Activated CD4-positive, alpha-beta T cell treated with anti-CD3 and anti-CD28 coated beads, Interleukin-2, amount 50 U/mL, for 1 hour (primary cell): Measurements from ENCODE around the gene PGBD5.
A peak's percentile ranks its signal among the peaks of the same experiment; 100 is the strongest.

ENCODE experiments used
- DNase-seq: peaks from one replicate; pipeline ENCODE4 v3.0.0-alpha.2; 2020

The PGBD5 gene

GRCh38 chr1:230345139-230345885 lies 80.8 kb downstream of the PGBD5 start:
- no peak for DNase-seq

GRCh38 chr1:230342699-230343098 lies 83.4 kb downstream of the PGBD5 start:
- no peak for DNase-seq

GRCh38 chr1:230342019-230342418 lies 84.1 kb downstream of the PGBD5 start:
- DNase-seq: no peak

- no peak for DNase-seq
Measured at GRCh38 chr1:230341162-230341546, 85.0 kb downstream of the PGBD5 start.

GRCh38 chr1:230340526-230341161 lies 85.5 kb downstream of the PGBD5 start:
- no peak for DNase-seq

DNA sequence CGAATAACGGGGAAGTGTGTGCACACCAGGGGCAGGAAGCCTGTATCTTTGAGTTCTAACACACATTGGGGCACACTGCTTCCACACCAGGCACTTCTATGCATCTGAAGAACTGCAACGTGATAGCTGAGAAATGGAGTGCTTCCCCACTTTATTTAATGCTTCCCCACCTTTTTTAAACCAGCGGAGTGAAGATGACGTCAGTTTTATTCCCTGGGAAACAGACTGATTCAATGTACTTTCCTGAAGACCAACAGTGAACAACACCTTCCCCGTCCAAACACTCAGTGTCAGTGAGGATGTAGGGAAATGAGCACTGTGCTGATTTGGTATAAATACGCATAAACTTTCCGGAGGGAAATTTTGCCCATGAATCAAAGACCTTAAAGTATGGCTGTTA lies 87.1 kb downstream of the PGBD5 start:
- no peak for DNase-seq

- DNase-seq: no peak
Measured at GRCh38 chr1:230337266-230337665, 88.9 kb downstream of the PGBD5 start.

GRCh38 chr1:230335861-230336522 lies 90.1 kb downstream of the PGBD5 start:
- DNase-seq: no peak

DNA sequence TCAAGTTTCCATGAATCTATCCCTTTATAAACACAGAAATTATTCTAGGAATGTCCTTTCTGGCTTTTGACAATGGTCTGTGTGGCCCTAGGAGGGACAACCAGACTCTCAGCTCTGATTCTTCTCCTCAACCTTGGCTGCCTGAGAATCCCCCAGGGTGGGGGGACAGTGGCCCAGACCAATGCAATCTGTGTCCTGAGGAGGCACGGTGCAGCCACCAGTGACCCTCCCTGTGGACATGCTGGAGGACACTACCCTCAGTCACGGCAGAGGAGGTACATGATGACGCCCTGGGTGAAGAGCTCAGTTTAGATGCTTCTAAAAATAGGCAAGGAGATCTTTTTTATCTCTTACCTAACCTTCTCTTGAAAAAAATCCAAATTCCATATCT lies 91.7 kb downstream of the PGBD5 start:
- no peak for DNase-seq

DNA sequence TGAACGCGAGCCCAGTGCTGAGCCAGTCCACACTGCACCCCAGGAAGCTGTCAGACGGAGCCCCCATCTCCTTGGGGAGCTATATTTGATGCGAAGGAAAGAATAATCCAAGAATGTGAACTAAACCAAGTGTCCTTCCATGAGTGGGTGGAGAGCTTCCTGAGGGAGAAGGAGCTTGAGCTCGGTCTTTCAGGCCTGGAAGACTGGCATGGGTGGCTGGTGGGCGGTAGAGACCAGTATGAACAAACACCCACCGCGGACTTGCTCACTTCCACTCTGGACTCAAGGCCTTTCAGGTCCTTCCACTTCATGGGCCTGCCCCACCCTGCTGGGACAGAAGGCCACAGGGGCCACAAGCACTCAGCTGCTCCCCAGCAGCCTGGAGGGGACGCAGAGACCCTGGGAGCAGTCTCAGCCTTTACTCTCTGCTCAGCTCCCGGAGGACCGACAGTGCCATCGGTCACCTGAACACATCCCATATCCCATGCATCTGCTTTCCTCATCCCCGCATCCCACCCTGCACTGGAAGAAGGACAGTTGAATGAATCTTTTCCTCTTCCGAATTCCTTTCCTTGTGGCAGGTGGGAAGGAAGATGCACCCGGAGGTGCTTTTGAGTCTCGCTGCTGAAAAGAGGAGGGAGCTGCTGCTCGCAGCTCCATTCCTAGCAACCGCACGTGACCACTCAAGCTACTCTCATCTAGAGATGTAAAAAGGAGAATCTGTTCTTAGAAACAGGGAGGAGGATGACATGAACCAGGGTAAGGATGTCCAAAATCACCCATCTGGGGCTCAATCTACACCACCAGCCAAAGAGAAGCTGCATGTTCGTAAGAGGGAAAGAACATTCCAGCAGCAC lies 92.3 kb downstream of the PGBD5 start:
- DNase-seq: no peak

DNA sequence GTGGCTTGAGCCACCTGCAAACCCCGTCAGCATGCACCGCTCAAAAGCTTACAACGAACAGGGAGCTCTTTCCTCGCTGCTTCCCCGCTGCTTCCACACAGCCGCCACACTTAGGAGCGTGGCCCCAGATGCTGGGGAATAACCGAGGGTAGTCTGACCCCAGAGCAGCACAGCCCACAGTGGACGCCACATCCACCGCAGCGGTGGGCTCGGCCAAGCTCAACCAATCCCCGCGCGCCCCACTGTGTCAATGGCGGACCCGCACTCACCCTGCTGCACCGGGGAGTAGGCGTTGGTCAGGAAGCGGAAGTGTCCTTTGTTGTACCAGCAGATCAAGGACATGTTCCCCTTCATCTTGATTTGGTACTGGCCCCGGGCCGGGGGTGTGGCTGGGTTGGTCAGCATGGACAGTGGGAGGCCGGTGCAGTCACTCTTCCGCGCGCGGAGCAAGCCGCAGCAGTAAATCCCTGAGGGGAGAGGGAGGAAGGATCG lies 93.5 kb downstream of the PGBD5 start:
- DNase-seq: peak; percentile 10

DNA sequence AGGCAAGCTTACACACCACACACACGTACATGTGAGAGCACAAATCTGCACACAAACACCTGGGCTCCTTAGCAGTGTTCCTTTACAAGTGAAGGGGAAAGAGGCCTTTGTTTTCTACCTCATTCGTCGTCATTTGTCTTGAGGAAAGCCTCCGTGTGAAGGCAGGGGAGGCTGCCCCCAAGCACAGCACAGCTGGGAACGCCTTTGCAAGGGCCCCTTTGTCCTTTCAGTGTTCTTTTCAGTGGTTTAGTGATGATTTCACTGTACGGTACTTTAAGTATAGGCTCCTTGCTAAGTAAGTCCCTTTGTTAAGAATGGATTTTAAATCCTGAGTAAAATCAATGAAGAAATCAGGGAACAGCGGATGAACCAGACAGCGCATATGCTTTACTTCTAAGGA lies 94.1 kb downstream of the PGBD5 start:
- no peak for DNase-seq

DNA sequence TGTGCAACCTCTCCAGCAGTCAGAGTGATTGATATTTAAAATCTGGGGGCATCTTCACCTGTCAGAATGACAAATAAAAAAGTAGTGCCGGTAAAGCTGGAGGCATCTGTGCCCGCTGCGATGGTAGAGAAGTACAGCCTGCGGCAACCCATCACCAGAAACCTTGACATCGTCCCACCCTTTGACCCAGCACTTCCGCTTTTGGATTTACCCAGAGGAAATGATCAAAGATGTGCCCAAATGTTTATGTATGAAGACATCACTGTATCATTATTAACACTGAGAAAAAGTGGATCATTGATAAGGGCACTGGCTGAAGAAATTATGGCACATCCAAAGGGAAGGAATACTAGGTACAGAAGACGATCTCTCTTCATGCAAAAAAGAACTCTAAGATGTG lies 96.0 kb downstream of the PGBD5 start:
- DNase-seq: no peak

DNA sequence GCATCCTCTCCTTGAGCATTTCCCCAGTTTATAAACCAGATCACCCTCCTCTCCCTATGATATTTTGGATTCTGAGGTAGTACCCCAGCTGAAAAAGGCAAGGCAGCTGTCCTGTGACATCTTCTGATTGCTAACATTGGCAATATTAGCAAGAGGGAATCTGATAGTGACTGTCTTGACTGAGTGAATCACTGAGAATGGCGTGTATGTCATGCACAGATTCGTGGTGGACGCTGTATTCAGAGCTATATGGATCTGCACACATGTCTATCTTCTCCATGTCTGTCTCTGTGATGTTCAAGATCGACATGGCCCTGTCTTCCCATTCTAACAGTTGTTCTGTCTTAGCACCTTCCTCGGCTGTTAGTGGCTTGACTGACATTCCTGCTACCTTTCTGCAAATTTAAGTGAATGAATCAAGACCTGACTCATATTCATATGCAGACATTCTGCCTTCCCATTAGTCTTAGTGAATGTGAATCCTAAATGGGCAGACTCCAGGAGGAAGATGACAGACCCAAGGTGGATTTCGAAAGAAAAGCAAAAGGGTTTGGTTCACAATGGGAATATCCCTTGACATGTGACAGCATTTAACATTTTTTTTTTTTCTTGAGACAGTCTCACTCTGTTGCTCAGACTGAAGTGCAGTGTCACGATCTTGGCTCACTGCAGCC lies 97.7 kb downstream of the PGBD5 start:
- no peak for DNase-seq

GRCh38 chr1:230327892-230328284 lies 98.2 kb downstream of the PGBD5 start:
- no peak for DNase-seq

DNA sequence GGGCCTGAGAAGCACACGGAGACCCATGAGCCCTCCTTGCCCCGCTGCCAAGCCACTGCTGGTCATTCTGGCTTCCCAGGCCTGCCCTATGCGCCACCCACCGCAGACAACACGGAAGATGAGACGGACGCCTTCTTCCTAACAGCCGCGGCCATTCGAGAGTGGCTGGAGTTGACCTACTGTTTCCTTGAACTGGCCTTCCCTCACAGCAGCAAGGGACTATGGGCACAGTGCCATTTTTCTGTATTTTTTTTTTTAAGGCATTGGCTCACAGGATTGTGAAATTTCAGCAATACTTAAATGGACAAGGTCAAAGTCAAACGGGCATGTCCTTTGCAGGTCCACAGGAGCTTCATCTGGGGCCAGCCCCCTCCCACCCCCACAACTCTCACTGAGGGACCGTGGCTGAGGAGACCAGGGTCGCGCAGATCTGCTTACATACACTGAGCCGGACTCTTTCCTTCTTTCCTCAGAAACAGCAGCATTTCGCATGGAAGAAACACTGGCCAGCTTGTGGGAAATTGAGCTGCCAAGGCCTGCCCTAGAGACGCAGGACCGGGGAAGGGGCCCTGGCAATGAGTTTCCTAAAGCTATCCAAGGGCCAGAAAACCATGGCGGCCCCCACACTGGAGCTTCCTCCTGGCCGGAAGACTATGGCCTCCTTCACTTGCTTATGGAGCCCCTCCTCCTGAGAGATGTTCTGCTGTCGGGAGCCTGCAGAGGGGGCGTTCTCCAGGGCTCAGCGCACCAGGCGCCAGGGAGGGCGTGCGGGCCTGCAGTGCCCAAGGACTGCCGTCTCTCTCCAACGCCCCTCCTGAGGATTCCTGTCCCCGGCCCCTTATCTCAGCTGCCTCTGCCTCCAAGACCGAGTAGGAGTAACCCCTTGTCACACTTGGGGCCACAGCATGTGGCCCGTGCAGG lies 98.9 kb downstream of the PGBD5 start:
- no peak for DNase-seq

DNA sequence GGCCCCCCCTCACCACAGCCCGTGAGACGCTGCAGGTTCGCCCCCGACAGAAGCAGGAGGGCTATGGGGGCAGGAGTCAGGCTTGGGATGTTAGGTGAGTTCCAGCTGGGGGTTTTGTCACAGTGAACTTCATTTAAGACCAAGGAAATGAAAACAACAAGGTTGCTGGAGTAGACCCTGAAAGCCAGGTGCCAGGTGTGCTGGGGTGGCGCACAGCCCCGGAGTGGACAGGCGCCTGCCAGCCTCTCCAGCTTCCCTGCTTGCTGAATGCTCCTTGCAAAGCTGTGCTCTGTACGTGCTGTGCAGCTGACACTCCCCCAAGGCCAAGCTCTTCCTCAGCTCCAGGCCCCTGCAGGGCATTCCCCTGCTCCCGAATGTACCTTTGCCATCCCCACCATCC lies 102.4 kb downstream of the PGBD5 start:
- DNase-seq: no peak

DNA sequence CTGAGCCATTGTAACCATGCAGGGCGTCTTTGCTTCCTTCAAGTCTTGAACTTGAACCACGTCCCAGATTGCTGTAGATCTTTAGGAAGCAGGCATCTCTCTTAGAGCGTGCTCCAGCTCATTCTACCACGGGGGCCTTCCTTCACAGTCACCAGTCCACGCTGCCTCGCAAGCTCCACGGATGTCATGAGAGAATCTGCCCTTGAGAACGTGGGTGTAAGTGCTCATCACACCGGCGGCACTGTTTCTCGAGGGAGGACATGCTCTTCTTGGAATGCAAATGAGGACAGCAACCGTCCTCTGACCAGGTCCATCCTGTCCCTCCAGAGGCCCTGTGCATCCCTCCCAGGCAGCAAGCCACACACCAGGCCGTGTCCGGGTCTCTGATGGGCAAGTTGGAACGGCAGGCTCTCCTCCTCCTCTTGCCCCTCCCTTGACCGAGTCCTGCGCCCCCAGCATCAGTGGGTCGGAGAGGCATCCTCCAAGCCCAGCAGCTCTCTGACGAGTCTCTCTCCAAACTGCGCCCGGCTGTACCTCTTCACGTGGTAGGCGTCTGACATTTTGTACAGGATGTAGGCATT lies 103.1 kb downstream of the PGBD5 start:
- DNase-seq: no peak

DNA sequence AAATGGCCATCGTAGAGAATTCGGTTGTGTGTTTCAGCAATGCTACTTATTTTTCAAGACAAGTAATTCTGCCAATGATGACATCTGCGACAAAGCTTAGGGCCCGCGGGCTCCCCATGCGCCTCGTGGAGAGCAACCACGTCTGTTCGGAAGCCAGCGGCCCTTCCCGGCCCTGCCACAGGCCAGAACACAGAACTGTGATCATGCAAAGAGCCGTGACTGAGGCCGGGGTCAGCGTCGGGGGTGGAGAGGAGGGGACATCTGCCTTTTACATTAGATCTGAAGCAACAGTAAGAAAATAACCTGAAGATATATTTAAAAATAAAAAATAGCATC lies 103.7 kb downstream of the PGBD5 start:
- DNase-seq: no peak

- DNase-seq: no peak
Measured at GRCh38 chr1:230321741-230322420, 104.3 kb downstream of the PGBD5 start.

GRCh38 chr1:230321341-230321740 lies 104.8 kb downstream of the PGBD5 start:
- DNase-seq: no peak
